ENCODE results near the gene RIT2. TPM values are rescaled to one million over a fixed set of nuclear protein-coding genes. Genes with fewer than 3 reads are reported as not detected.

Gene RIT2
- polyA plus RNA-seq, 1 donor from 2014 or later, result 1.1 TPM

GRCh38 chr18:42922363-42922762 lies 193.1 kb downstream of the RIT2 start:
- Histone ChIP-seq H3K4me3 (ENCODE audit: low read length) (no peak overlapping the region), H2AFZ (ENCODE audit: low read depth, low read length) (no peak overlapping the region), H3K9me3 (ENCODE audit: low read length) (no peaks in the 10 kb centered on the region), H3K27ac (ENCODE audit: low read length) (no peak overlapping the region), H3K9me2 (ENCODE audit: insufficient read depth, low read length) (no peaks in the 10 kb centered on the region), H3F3A (ENCODE audit: insufficient read depth, low read length, poor library complexity, severe bottlenecking) (no peaks in the 10 kb centered on the region), H3K4me2 (ENCODE audit: low read length) (no peak overlapping the region), H3K27me3 (ENCODE audit: insufficient read depth, low read depth, low read length) (no peaks in the 10 kb centered on the region), H3K36me3 (ENCODE audit: insufficient read depth, low read length) (no peaks in the 10 kb centered on the region), H4K20me1 (ENCODE audit: insufficient read depth) (no peaks in the 10 kb centered on the region), H3K79me2 (replicated peaks; ENCODE audit: insufficient read depth, low read length) (no peaks in the 10 kb centered on the region), H3K9ac (ENCODE audit: low read length) (no peak overlapping the region)
- TF ChIP-seq TAF1 (IDR thresholded peaks at IDR 0.05; ENCODE audit: low read depth) (no peak), MXI1 (conservative IDR thresholded peaks at IDR 0.05; ENCODE audit: poor library complexity, severe bottlenecking) (no peak)

GRCh38 chr18:42921226-42921737 lies 194.2 kb downstream of the RIT2 start:
- Histone ChIP-seq H3K36me3 (ENCODE audit: insufficient read depth, low read length) (no peaks in the 10 kb centered on the region), H3K9ac (ENCODE audit: low read length) (no peak overlapping the region), H2AFZ (ENCODE audit: low read depth, low read length) (no peak overlapping the region), H3K9me2 (ENCODE audit: insufficient read depth, low read length) (no peaks in the 10 kb centered on the region), H3F3A (ENCODE audit: insufficient read depth, low read length, poor library complexity, severe bottlenecking) (no peaks in the 10 kb centered on the region), H3K4me3 (ENCODE audit: low read length) (no peak overlapping the region), H3K4me2 (ENCODE audit: low read length) (no peak overlapping the region), H3K27ac (ENCODE audit: low read length) (no peak overlapping the region), H3K9me3 (ENCODE audit: low read length) (no peaks in the 10 kb centered on the region), H4K20me1 (ENCODE audit: insufficient read depth) (no peaks in the 10 kb centered on the region), H3K27me3 (ENCODE audit: insufficient read depth, low read depth, low read length) (no peaks in the 10 kb centered on the region), H3K79me2 (replicated peaks; ENCODE audit: insufficient read depth, low read length) (no peaks in the 10 kb centered on the region)
- TF ChIP-seq RAD21 (conservative IDR thresholded peaks at IDR 0.05) (no peak), POLR2AphosphoS5 (IDR thresholded peaks at IDR 0.05) (no peak), REST (IDR thresholded peaks at IDR 0.05; ENCODE audit: borderline replicate concordance) (no peak), SMC3 (conservative IDR thresholded peaks at IDR 0.05; ENCODE audit: poor library complexity) (no peak), MXI1 (conservative IDR thresholded peaks at IDR 0.05; ENCODE audit: poor library complexity, severe bottlenecking) (no peak), EZH2 (IDR thresholded peaks at IDR 0.05; ENCODE audit: borderline replicate concordance, insufficient read depth, low read length, poor library complexity, severe bottlenecking) (no peak), EP300 (conservative IDR thresholded peaks at IDR 0.05; ENCODE audit: poor library complexity, severe bottlenecking) (no peak), CTCF (IDR thresholded peaks at IDR 0.05; ENCODE audit: poor library complexity, severe bottlenecking) (no peak), TAF1 (IDR thresholded peaks at IDR 0.05; ENCODE audit: low read depth) (no peak)
